ENCODE measurements around the gene AGAP1.

Gene AGAP1

GRCh38 chr2:235508371-235509160 is 14.7 kb downstream of the AGAP1 start:
- no peak for DNase-seq (ENCODE audit: low read depth in 3 of 3)

- DNase-seq (ENCODE audit: low read depth in 3 of 3): no peak
Measured at GRCh38 chr2:235510318-235510717, 16.5 kb downstream of the AGAP1 start.

GRCh38 chr2:235511187-235511661 is 17.4 kb downstream of the AGAP1 start:
- no peak for DNase-seq (ENCODE audit: low read depth in 3 of 3)

- no peak for DNase-seq (ENCODE audit: low read depth in 3 of 3)
Measured at GRCh38 chr2:235511751-235512698, 18.2 kb downstream of the AGAP1 start.

- DNase-seq (ENCODE audit: low read depth in 3 of 3): no peak
Measured at GRCh38 chr2:235512699-235513053, 18.8 kb downstream of the AGAP1 start.

- DNase-seq (ENCODE audit: low read depth in 3 of 3): no peak
Measured at GRCh38 chr2:235513984-235514626, 20.3 kb downstream of the AGAP1 start.

GRCh38 chr2:235514627-235515363 is 21.0 kb downstream of the AGAP1 start:
- DNase-seq (ENCODE audit: low read depth in 3 of 3): no peak

- DNase-seq (ENCODE audit: low read depth in 3 of 3): no peak
Measured at GRCh38 chr2:235515364-235515742, 21.5 kb downstream of the AGAP1 start.

GRCh38 chr2:235515821-235516220 is 22.0 kb downstream of the AGAP1 start:
- DNase-seq (ENCODE audit: low read depth in 3 of 3): no peak

GRCh38 chr2:235516257-235516656 is 22.4 kb downstream of the AGAP1 start:
- no peak for DNase-seq (ENCODE audit: low read depth in 3 of 3)

GRCh38 chr2:235518322-235519090 is 24.7 kb downstream of the AGAP1 start:
- DNase-seq (ENCODE audit: low read depth in 3 of 3): no peak

- DNase-seq (ENCODE audit: low read depth in 3 of 3): no peak
Measured at GRCh38 chr2:235520787-235521186, 26.9 kb downstream of the AGAP1 start.

- DNase-seq (ENCODE audit: low read depth in 3 of 3): no peak
Measured at GRCh38 chr2:235521844-235522243, 28.0 kb downstream of the AGAP1 start.

GRCh38 chr2:235523021-235523420 is 29.2 kb downstream of the AGAP1 start:
- no peak for DNase-seq (ENCODE audit: low read depth in 3 of 3)

GRCh38 chr2:235523486-235524150 is 29.8 kb downstream of the AGAP1 start:
- no peak for DNase-seq (ENCODE audit: low read depth in 3 of 3)

GRCh38 chr2:235526166-235526565 is 32.3 kb downstream of the AGAP1 start:
- DNase-seq (ENCODE audit: low read depth in 3 of 3): no peak

- DNase-seq (ENCODE audit: low read depth in 3 of 3): no peak
Measured at GRCh38 chr2:235527806-235528469, 34.1 kb downstream of the AGAP1 start.

- no peak for DNase-seq (ENCODE audit: low read depth in 3 of 3)
Measured at GRCh38 chr2:235529621-235530020, 35.8 kb downstream of the AGAP1 start.

GRCh38 chr2:235530735-235531134 is 36.9 kb downstream of the AGAP1 start:
- no peak for DNase-seq (ENCODE audit: low read depth in 3 of 3)

GRCh38 chr2:235532307-235532706 is 38.5 kb downstream of the AGAP1 start:
- no peak for DNase-seq (ENCODE audit: low read depth in 3 of 3)

Data from stimulated activated CD4-positive, alpha-beta T cell treated with anti-CD3 and anti-CD28 coated beads, TNF-alpha, amount 100 ng/mL, for 48 hours (primary cell).